ENCODE results near the gene TSPAN10. TPM values are rescaled to one million over a fixed set of nuclear protein-coding genes. Genes with fewer than 3 reads are reported as not detected.

Gene TSPAN10
- total and polyA plus RNA-seq, 9 of the 15 experiments (the other 6 are each of a cell fraction or from before 2014, with no cell fraction given) = 0.05 to 0.31 (median 0.13) TPM; not detected in 1

- Histone ChIP-seq H3K36me3 (ENCODE audit: control insufficient read depth, insufficient read depth, low read length) (peaks cover 63% of the 10 kb centered on the region), H3K27ac (ENCODE audit: extremely low read depth, low read depth, low read length) (no peak overlapping the region), H3K9ac (ENCODE audit: insufficient read depth in 1 of 2, low read depth in 2 of 2, low read length in 2 of 2) (no peak overlapping the region), H3K79me2 (ENCODE audit: control insufficient read depth, insufficient read depth, low read length) (peaks cover 17% of the 10 kb centered on the region), H3K9me3 (replicated peaks; ENCODE audit: control insufficient read depth, insufficient read depth, low read depth, low read length) (no peaks in the 10 kb centered on the region), H3K27me3 (ENCODE audit: control insufficient read depth in 2 of 2, insufficient read depth in 2 of 2, low read length in 2 of 2) (no peaks in the 10 kb centered on the region), H3K4me3 (no peak overlapping the region), H2AFZ (ENCODE audit: low read depth, low read length) (no peak overlapping the region), H3K4me1 (replicated peaks in 1 of 2; ENCODE audit: control insufficient read depth in 2 of 2, insufficient read depth in 2 of 2, low read length in 2 of 2) (peaks cover 0 to 48% of the 10 kb centered on the region in 2 experiments; a peak in 2 of 5 replicates), H4K20me1 (replicated peaks; ENCODE audit: control insufficient read depth, insufficient read depth, low read length) (no peaks in the 10 kb centered on the region), H3K4me2 (ENCODE audit: insufficient read depth, low read length) (no peak overlapping the region), H3K9me1 (ENCODE audit: control insufficient read depth, insufficient read depth, low read length) (no peaks in the 10 kb centered on the region)
- FAIRE-seq (no peak), ATAC-seq (peak; percentile 35), DNase-seq (ENCODE audit: extremely low read depth in 1 of 4, low spot score in 3 of 4) (no peak)
- TF ChIP-seq, protein P1, sequence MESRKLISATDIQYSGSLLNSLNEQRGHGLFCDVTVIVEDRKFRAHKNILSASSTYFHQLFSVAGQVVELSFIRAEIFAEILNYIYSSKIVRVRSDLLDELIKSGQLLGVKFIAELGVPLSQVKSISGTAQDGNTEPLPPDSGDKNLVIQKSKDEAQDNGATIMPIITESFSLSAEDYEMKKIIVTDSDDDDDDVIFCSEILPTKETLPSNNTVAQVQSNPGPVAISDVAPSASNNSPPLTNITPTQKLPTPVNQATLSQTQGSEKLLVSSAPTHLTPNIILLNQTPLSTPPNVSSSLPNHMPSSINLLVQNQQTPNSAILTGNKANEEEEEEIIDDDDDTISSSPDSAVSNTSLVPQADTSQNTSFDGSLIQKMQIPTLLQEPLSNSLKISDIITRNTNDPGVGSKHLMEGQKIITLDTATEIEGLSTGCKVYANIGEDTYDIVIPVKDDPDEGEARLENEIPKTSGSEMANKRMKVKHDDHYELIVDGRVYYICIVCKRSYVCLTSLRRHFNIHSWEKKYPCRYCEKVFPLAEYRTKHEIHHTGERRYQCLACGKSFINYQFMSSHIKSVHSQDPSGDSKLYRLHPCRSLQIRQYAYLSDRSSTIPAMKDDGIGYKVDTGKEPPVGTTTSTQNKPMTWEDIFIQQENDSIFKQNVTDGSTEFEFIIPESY (CRISPR knock-in tag; IDR thresholded peaks at IDR 0.05) = 0 out of 2 replicates have a peak, but pooled peaks have one; percentile 51
- TF ChIP-seq TRIM28 (IDR thresholded peaks at IDR 0.05) (no peak), RBFOX2 (IDR thresholded peaks at IDR 0.05; ENCODE audit: low read depth, low read length) (peak; percentile 45), POLR2G (IDR thresholded peaks at IDR 0.05; ENCODE audit: low read depth, low read length) (peak; percentile 60), CBFA2T2 (conservative IDR thresholded peaks at IDR 0.05) (no peak)
- ChIA-PET CTCF (ENCODE audit: low intra/inter-chr PET ratio) (no interaction called here), POLR2A (interaction anchor here (1.4 to 2.5 kb wide), 4 partner anchors 10 to 38 kb away, joined by 3 to 8 read pairs (median 5); partner anchors contain the start of genes ARL16, HGS and SLC25A10)
- intact Hi-C loops (cut with micrococcal nuclease) (no loop called here), in situ Hi-C loops (cut with MboI) (no loop called here)
- BruUV-seq (replicated peaks) = no TSS peak
- WGBS (ENCODE audit: insufficient coverage, low coverage, missing lambda C conversion rate) = 83% methylated on average over 18 of the region's 18 CpGs
Observed at GRCh38 chr17:81673561-81674258, 36.7 kb downstream of the TSPAN10 start.
